ENCODE measurements around the gene CD247. TPM values are rescaled to one million over a fixed set of nuclear protein-coding genes. Genes with fewer than 3 reads are reported as not detected.

The CD247 gene
- total and polyA plus RNA-seq, 10 of the 15 experiments (the other 5 are each of a cell fraction or from before 2014, with no cell fraction given) = 0.10 to 0.77 (median 0.30) TPM

GRCh38 chr1:167515461-167515860, 2.9 kb downstream of the CD247 start (continued):
- TF ChIP-seq, protein P1, sequence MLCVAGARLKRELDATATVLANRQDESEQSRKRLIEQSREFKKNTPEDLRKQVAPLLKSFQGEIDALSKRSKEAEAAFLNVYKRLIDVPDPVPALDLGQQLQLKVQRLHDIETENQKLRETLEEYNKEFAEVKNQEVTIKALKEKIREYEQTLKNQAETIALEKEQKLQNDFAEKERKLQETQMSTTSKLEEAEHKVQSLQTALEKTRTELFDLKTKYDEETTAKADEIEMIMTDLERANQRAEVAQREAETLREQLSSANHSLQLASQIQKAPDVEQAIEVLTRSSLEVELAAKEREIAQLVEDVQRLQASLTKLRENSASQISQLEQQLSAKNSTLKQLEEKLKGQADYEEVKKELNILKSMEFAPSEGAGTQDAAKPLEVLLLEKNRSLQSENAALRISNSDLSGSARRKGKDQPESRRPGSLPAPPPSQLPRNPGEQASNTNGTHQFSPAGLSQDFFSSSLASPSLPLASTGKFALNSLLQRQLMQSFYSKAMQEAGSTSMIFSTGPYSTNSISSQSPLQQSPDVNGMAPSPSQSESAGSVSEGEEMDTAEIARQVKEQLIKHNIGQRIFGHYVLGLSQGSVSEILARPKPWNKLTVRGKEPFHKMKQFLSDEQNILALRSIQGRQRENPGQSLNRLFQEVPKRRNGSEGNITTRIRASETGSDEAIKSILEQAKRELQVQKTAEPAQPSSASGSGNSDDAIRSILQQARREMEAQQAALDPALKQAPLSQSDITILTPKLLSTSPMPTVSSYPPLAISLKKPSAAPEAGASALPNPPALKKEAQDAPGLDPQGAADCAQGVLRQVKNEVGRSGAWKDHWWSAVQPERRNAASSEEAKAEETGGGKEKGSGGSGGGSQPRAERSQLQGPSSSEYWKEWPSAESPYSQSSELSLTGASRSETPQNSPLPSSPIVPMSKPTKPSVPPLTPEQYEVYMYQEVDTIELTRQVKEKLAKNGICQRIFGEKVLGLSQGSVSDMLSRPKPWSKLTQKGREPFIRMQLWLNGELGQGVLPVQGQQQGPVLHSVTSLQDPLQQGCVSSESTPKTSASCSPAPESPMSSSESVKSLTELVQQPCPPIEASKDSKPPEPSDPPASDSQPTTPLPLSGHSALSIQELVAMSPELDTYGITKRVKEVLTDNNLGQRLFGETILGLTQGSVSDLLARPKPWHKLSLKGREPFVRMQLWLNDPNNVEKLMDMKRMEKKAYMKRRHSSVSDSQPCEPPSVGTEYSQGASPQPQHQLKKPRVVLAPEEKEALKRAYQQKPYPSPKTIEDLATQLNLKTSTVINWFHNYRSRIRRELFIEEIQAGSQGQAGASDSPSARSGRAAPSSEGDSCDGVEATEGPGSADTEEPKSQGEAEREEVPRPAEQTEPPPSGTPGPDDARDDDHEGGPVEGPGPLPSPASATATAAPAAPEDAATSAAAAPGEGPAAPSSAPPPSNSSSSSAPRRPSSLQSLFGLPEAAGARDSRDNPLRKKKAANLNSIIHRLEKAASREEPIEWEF (IDR thresholded peaks at IDR 0.05; ENCODE audit: insufficient replicate concordance, low read depth, low read length) = no peak
- no peak for TF ChIP-seq ZBTB33 (IDR thresholded peaks at IDR 0.05)
- no peak for TF ChIP-seq IKZF1 (conservative IDR thresholded peaks at IDR 0.05)
- no peak for TF ChIP-seq ATF7 (IDR thresholded peaks at IDR 0.05; ENCODE audit: low read depth)
- no peak for TF ChIP-seq SUPT20H (IDR thresholded peaks at IDR 0.05; ENCODE audit: borderline replicate concordance, control insufficient read depth, low read depth, low read length)
- TF ChIP-seq CHD1 (IDR thresholded peaks at IDR 0.05; ENCODE audit: low read depth, low read length) = no peak
